ENCODE results near the gene JUN.

- TF ChIP-seq RCOR1 (IDR thresholded peaks at IDR 0.05; ENCODE audit: insufficient replicate concordance, low read length) = no peak
- TF ChIP-seq CTCF (conservative IDR thresholded peaks at IDR 0.05; ENCODE audit: low read depth, low read length) = no peak
- no peak for TF ChIP-seq POLR2A (IDR thresholded peaks at IDR 0.05; ENCODE audit: low read depth, low read length)
- TF ChIP-seq MAZ (IDR thresholded peaks at IDR 0.05; ENCODE audit: borderline replicate concordance, low read depth, low read length) = no peak
- TF ChIP-seq SMC3 (IDR thresholded peaks at IDR 0.05; ENCODE audit: low read depth, low read length) = no peak
- TF ChIP-seq RFX5 (IDR thresholded peaks at IDR 0.05; ENCODE audit: low read depth, low read length) = no peak
- no peak for TF ChIP-seq USF2 (IDR thresholded peaks at IDR 0.05; ENCODE audit: low read depth, low read length)
- no peak for TF ChIP-seq FOS (IDR thresholded peaks at IDR 0.05; ENCODE audit: low read depth, low read length)
- no peak for TF ChIP-seq MXI1 (IDR thresholded peaks at IDR 0.05; ENCODE audit: borderline replicate concordance, low read depth, low read length)
Observed at GRCh38 chr1:58804853-58805565, 21.2 kb upstream of the JUN start.

Data from IMR-90 (cell line).